Upper lobe of left lung (tissue), 6 donors: Measurements from ENCODE around the gene S100A4. TPM values are rescaled to one million over a fixed set of nuclear protein-coding genes. Genes with fewer than 3 reads are reported as not detected.

Experiments used
- ATAC-seq, 2 donors: fragments of 200-7000 bp; cut with Tn5 transposase; one replicate each; pipeline ENCODE4 v1.9.1; 2022; ENCODE audit warnings: mild to moderate bottlenecking in 2 of 2, moderate library complexity in 2 of 2; ENCODE audit not compliant: low FRiP score in 2 of 2
- DNase-seq, 2 donors: peaks; one replicate each; pipeline ENCODE4 v3.0.0-alpha.2; 2019 to 2020
- H3K27ac ChIP-seq, 4 donors: fragments of 200-600 bp; sonication (generic); one replicate each; pipeline ENCODE4 v1.5.1; 2016 to 2019
- H3K27me3 ChIP-seq, 4 donors: fragments of 200-600 bp; sonication (generic); one replicate each; pipeline ENCODE4 v1.5.1; 2017 to 2019
- H3K36me3 ChIP-seq, 4 donors: fragments of 200-600 bp; sonication (generic); one replicate each; pipeline ENCODE4 v1.5.1; 2016 to 2019
- H3K4me1 ChIP-seq, 4 donors: fragments of 200-600 bp; sonication (generic); one replicate each; pipeline ENCODE4 v1.5.1; 2018 to 2019
- H3K4me3 ChIP-seq, 4 donors: fragments of 200-600 bp; sonication (generic); one replicate each; pipeline ENCODE4 v1.5.1; 2017 to 2019; ENCODE audit warnings: mild to moderate bottlenecking in 2 of 4, moderate library complexity in 1 of 4
- H3K9me3 ChIP-seq, 4 donors: fragments of 200-600 bp; sonication (generic); one replicate each; pipeline ENCODE4 v1.5.1; 2018 to 2019
- CTCF ChIP-seq, 6 experiments: fragments of 450-650 bp in 4 of 6; fragments of 200-600 bp in 2 of 6; sonication (generic) in 2 of 6; IDR thresholded peaks; one replicate each; pipeline ENCODE4 v1.5.1; 2016 to 2019; ENCODE audit warnings: antibody characterized with exemption in 6 of 6
- EP300 ChIP-seq, 4 donors: sonication (generic); formaldehyde crosslinking; IDR thresholded peaks; one replicate each; pipeline ENCODE4 v1.5.1; 2017; ENCODE audit warnings: antibody characterized with exemption in 4 of 4, control low read depth in 2 of 4
- POLR2A ChIP-seq, 4 donors: fragments of 450-650 bp; IDR thresholded peaks; one replicate each; pipeline ENCODE4 v1.5.1; 2016 to 2017; ENCODE audit warnings: antibody characterized with exemption in 4 of 4, mild to moderate bottlenecking in 2 of 4
- POLR2AphosphoS5 ChIP-seq, 2 donors: sonication (generic); formaldehyde crosslinking; IDR thresholded peaks; one replicate each; pipeline ENCODE4 v1.5.1; 2017; ENCODE audit warnings: antibody characterized with exemption in 2 of 2
- WGBS, 2 donors: methylation state at CpG; one replicate each; pipeline ENCODE4 v1.1.5; 2017 to 2018; 5-methylcytosine and 5-hydroxymethylcytosine counted together
- total RNA-seq, 6 donors: library from RNA; depleted of rRNA in 4 of 6; stranded (reverse); fragments of >200 nt in 4 of 6; gene quantifications; one replicate each; pipeline versions ENCODE4 v1.1.0 to v1.2.1, GENCODE V29; 2016 to 2021
- donor health status: DM: no; HTN: no; CAD: no; lungs with moderate emphysema.
- donor health status: DM: no; HTN: yes; CAD: no; lungs with severe emphysema.

Gene S100A4
- total RNA-seq, 6 donors from 2014 or later = 234 to 983 (median 633) TPM

- Histone ChIP-seq H3K27ac (no peak overlapping the region), H3K36me3 (no peaks in the 10 kb centered on the region), H3K4me1 (peaks cover 0 to 6% (median 0%) of the 10 kb centered on the region in 4 donors), H3K4me3 (no peak overlapping the region), H3K9me3 (no peaks in the 10 kb centered on the region), H3K27me3 (no peaks in the 10 kb centered on the region)
- ATAC-seq (no peak), DNase-seq (no peak)
- no peak for TF ChIP-seq POLR2A (IDR thresholded peaks at IDR 0.05)
- TF ChIP-seq POLR2AphosphoS5 (IDR thresholded peaks at IDR 0.05) = no peak
- no peak for TF ChIP-seq CTCF (IDR thresholded peaks at IDR 0.05)
- 9 to 12% methylated on average over 2 of the region's 2 CpGs for WGBS, 2 donors
These were observed 46.9 kb downstream of the S100A4 start for GRCh38 chr1:153498746-153499145.

GRCh38 chr1:153495536-153495935 lies 50.1 kb downstream of the S100A4 start:
- no peak for DNase-seq
- WGBS, 2 donors = 67 to 90% methylated on average over 3 to 6 of the region's 6 CpGs

GRCh38 chr1:153494976-153495535 lies 50.5 kb downstream of the S100A4 start:
- no peak overlapping the region for H3K4me3 ChIP-seq
- ATAC-seq (peak; percentile 74 to 77), DNase-seq (peak in 1 of 2 donors; percentile 63)
- 37 to 47% methylated on average over 5 to 6 of the region's 6 CpGs for WGBS, 2 donors
- H3K4me1 ChIP-seq = peaks cover 0 to 6% (median 2%) of the 10 kb centered on the region in 4 donors
- H3K27me3 ChIP-seq = no peaks in the 10 kb centered on the region
- TF ChIP-seq CTCF (IDR thresholded peaks at IDR 0.05) (peak; percentile 82 to 92 (median 88)), EP300 (IDR thresholded peaks at IDR 0.05) (no peak)
- no peaks in the 10 kb centered on the region for H3K36me3 ChIP-seq
- no peak overlapping the region for H3K27ac ChIP-seq
- H3K9me3 ChIP-seq = no peaks in the 10 kb centered on the region

More at GRCh38 chr1:153495536-153495935, 50.1 kb downstream of the S100A4 start:
- no peak for ATAC-seq
- H3K36me3 ChIP-seq = no peaks in the 10 kb centered on the region
- no peak overlapping the region for H3K27ac ChIP-seq
- TF ChIP-seq POLR2A (IDR thresholded peaks at IDR 0.05) = no peak
- TF ChIP-seq CTCF (IDR thresholded peaks at IDR 0.05) = no peak
- TF ChIP-seq EP300 (IDR thresholded peaks at IDR 0.05) = no peak
- TF ChIP-seq POLR2AphosphoS5 (IDR thresholded peaks at IDR 0.05) = no peak
- no peaks in the 10 kb centered on the region for H3K9me3 ChIP-seq
- no peak overlapping the region for H3K4me3 ChIP-seq
- no peaks in the 10 kb centered on the region for H3K27me3 ChIP-seq
- peaks cover 0 to 6% (median 2%) of the 10 kb centered on the region in 4 donors for H3K4me1 ChIP-seq

Other genes starting within 250 kb of the S100A4 start
- not detected for gene PGLYRP3, start 232.9 kb downstream of the S100A4 start, total RNA-seq
- gene PGLYRP4, start 197.0 kb downstream of the S100A4 start, total RNA-seq = not detected
- 1,000 to 10,000 TPM in 1 of 6 donors, 100 to 1,000 TPM in 5; 133 to 1,125 (median 606) TPM for gene S100A9, start 188.0 kb downstream of the S100A4 start, total RNA-seq
- 10 to 100 TPM in 5 of 6 donors, 1 to 10 TPM in 1; 5.2 to 75.7 (median 32.1) TPM for gene S100A12, start 170.2 kb downstream of the S100A4 start, total RNA-seq
- 100 to 1,000 TPM in 4 of 6 donors, 10 to 100 TPM in 2; 49.2 to 842 (median 194) TPM for gene S100A8, start 154.7 kb downstream of the S100A4 start, total RNA-seq
- not detected for gene S100A7A, start 129.3 kb downstream of the S100A4 start, total RNA-seq
- gene S100A7, start 85.2 kb downstream of the S100A4 start, total RNA-seq = not detected
- gene S100A6, start 9.8 kb downstream of the S100A4 start, total RNA-seq = 1,000 to 10,000 TPM in 3 of 6 donors, 100 to 1,000 TPM in 3; 399 to 1,595 (median 925) TPM
- not detected for gene S100A5, start 4.9 kb downstream of the S100A4 start, total RNA-seq
- 1 to 10 TPM in 5 of 6 donors, not detected in 1; 2.0 to 4.4 (median 2.1) TPM for gene S100A3, start 3.5 kb upstream of the S100A4 start, total RNA-seq
- 10 to 100 TPM in 2 of 6 donors, 1 to 10 TPM in 3, not detected in 1; 2.0 to 12.0 (median 7.9) TPM for gene S100A2, start 20.0 kb upstream of the S100A4 start, total RNA-seq
- 100 to 1,000 TPM in 1 of 6 donors, 10 to 100 TPM in 5; 33.5 to 133 (median 55.7) TPM for gene S100A16, start 67.3 kb upstream of the S100A4 start, total RNA-seq
- 100 to 1,000 TPM in 4 of 6 donors, 10 to 100 TPM in 2; 76.5 to 239 (median 133) TPM for gene S100A14, start 70.5 kb upstream of the S100A4 start, total RNA-seq
- 100 to 1,000 TPM in 2 of 6 donors, 10 to 100 TPM in 4; 72.8 to 132 (median 86.3) TPM for gene S100A13, start 81.7 kb upstream of the S100A4 start, total RNA-seq
- gene S100A1, start 82.6 kb upstream of the S100A4 start, total RNA-seq = 1 to 10 TPM in 1 of 6 donors, not detected in 5; 1.1 TPM
- 10 to 100 TPM; 51.3 to 89.1 (median 59.2) TPM for gene CHTOP, start 88.3 kb upstream of the S100A4 start, total RNA-seq
- 10 to 100 TPM; 13.5 to 44.4 (median 35.2) TPM for gene SNAPIN, start 112.9 kb upstream of the S100A4 start, total RNA-seq
- gene ILF2, start 125.2 kb upstream of the S100A4 start, total RNA-seq = 100 to 1,000 TPM in 1 of 6 donors, 10 to 100 TPM in 5; 21.0 to 120 (median 75.8) TPM
- 100 to 1,000 TPM in 1 of 6 donors, 10 to 100 TPM in 5; 32.5 to 101 (median 63.0) TPM for gene NPR1, start 132.9 kb upstream of the S100A4 start, total RNA-seq
- gene INTS3, start 182.2 kb upstream of the S100A4 start, total RNA-seq = 100 to 1,000 TPM in 1 of 6 donors, 10 to 100 TPM in 5; 58.2 to 159 (median 63.1) TPM
- 100 to 1,000 TPM in 5 of 6 donors, 10 to 100 TPM in 1; 92.8 to 272 (median 167) TPM for gene SLC27A3, start 229.6 kb upstream of the S100A4 start, total RNA-seq